Hepatocyte (in vitro differentiated cells): ENCODE results near the gene GLI3. TPM values are rescaled to one million over a fixed set of nuclear protein-coding genes. Genes with fewer than 3 reads are reported as not detected.

Experiments
- DNase-seq: peaks from one replicate; pipeline ENCODE4 v3.0.0-alpha.2; 2016; ENCODE audit warnings: low spot score
- H2AFZ ChIP-seq: fragments of 200-600 bp; sonication (generic); 2 replicates; pipeline ENCODE4 v1.6.0; 2016; ENCODE audit warnings: antibody characterized with exemption, mild to moderate bottlenecking
- H3K27ac ChIP-seq: fragments of 200-600 bp; sonication (generic); 2 replicates; pipeline ENCODE4 v1.5.1; 2016; ENCODE audit warnings: mild to moderate bottlenecking
- H3K27me3 ChIP-seq: fragments of 200-600 bp; sonication (generic); 2 replicates; pipeline ENCODE4 v1.6.1; 2016
- H3K36me3 ChIP-seq: fragments of 200-600 bp; sonication (generic); replicated peaks from 2 replicates; pipeline ENCODE4 v1.5.1; 2016; ENCODE audit warnings: low read depth; ENCODE audit not compliant: insufficient read depth
- H3K4me1 ChIP-seq: fragments of 200-600 bp; sonication (generic); 2 replicates; pipeline ENCODE4 v1.5.1; 2016; ENCODE audit warnings: mild to moderate bottlenecking, moderate library complexity; ENCODE audit not compliant: insufficient read depth
- H3K4me2 ChIP-seq: fragments of 200-600 bp; sonication (generic); 2 replicates; pipeline ENCODE4 v1.6.0; 2016
- H3K4me3 ChIP-seq: fragments of 200-600 bp; sonication (generic); 2 replicates; pipeline ENCODE4 v1.5.1; 2016; ENCODE audit warnings: mild to moderate bottlenecking
- H3K79me2 ChIP-seq: fragments of 200-600 bp; sonication (generic); 2 replicates; pipeline ENCODE4 v1.6.0; 2017; ENCODE audit warnings: mild to moderate bottlenecking
- H3K9me2 ChIP-seq: fragments of 200-600 bp; sonication (generic); replicated peaks from 2 replicates; pipeline ENCODE4 v1.6.0; 2017; ENCODE audit warnings: mild to moderate bottlenecking; ENCODE audit not compliant: insufficient read depth
- H3K9me3 ChIP-seq: fragments of 200-600 bp; sonication (generic); 2 replicates; pipeline ENCODE4 v1.5.1; 2016; ENCODE audit warnings: low read depth, mild to moderate bottlenecking
- H4K20me1 ChIP-seq: fragments of 200-600 bp; sonication (generic); 2 replicates; pipeline ENCODE4 v1.6.0; 2016; ENCODE audit warnings: mild to moderate bottlenecking; ENCODE audit not compliant: insufficient read depth, poor library complexity, severe bottlenecking
- EZH2 ChIP-seq: fragments of 200-600 bp; sonication (generic); IDR thresholded peaks from 2 replicates; pipeline ENCODE4 v1.6.1; 2016; ENCODE audit warnings: antibody characterized with exemption, mild to moderate bottlenecking, borderline replicate concordance
- EZH2phosphoT487 ChIP-seq: fragments of 200-600 bp; sonication (generic); IDR thresholded peaks from one replicate; pipeline ENCODE4 v1.6.1; 2018; ENCODE audit warnings: antibody characterized with exemption, mild to moderate bottlenecking, low read depth, moderate library complexity; ENCODE audit not compliant: unreplicated experiment, severe bottlenecking
- WGBS: methylation state at CpG from one replicate; pipeline ENCODE4 v1.1.6; 2016; ENCODE audit warnings: low lambda C conversion rate; ENCODE audit errors: missing lambda C conversion rate; 5-methylcytosine and 5-hydroxymethylcytosine counted together
- polyA plus RNA-seq: library from polyadenylated mRNA; unstranded; fragments of >200 nt; fragmentation: Nextera tagmentation; extraction: Ambion mirVana; gene quantifications from 2 replicates; pipeline ENCODE4 v1.2.1, GENCODE V29; 2016
- total RNA-seq: library from RNA; depleted of rRNA; stranded (reverse); fragments of >200 nt; gene quantifications from 2 replicates; pipeline ENCODE4 v1.2.3, GENCODE V29; 2014
- TF ChIP-seq, protein P1 (sequence below): fragments of 200-600 bp; sonication (generic); IDR thresholded peaks from 2 replicates; pipeline ENCODE4 v1.5.1; 2016; ENCODE audit warnings: antibody characterized with exemption, mild to moderate bottlenecking; ENCODE audit not compliant: poor library complexity

GLI3 gene
- total and polyA plus RNA-seq, 2 experiments from 2014 or later, result 5.5 to 20.0 TPM

DNA sequence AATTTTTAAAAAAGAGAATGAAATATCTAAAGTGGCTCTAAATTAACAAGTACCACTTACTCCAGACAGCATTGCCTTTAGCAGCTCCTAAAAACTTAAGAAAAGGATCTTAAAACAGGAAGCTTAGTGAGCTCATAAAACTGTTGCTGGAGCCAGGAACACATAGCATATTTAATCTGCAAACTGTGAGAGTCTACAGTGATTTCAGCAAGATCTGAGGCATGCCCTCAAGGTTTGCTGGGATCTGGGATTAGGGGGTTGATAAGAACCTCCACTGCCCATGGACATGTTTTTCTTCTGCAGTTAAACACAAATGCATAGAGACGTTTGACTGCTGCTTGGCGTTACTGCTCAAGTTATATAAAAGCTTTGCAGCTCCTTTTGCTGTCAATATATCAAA is 3.8 kb downstream of the GLI3 start:
- Histone ChIP-seq H3K79me2 (peaks cover 52% of the 10 kb centered on the region), H3K9me3 (no peaks in the 10 kb centered on the region), H3K4me1 (peaks cover 22% of the 10 kb centered on the region), H3K9me2 (no peaks in the 10 kb centered on the region), H3K27me3 (peaks cover 25% of the 10 kb centered on the region), H3K4me2 (peak overlapping the region; percentile 80), H3K4me3 (no peak overlapping the region), H2AFZ (no peak overlapping the region), H3K36me3 (no peaks in the 10 kb centered on the region), H3K27ac (peak overlapping the region; percentile 10), H4K20me1 (peaks cover 9% of the 10 kb centered on the region)
- WGBS, result 20% methylated on average over 2 of the region's 2 CpGs
- DNase-seq, result peak; percentile 44
- no peak for TF ChIP-seq EZH2
- TF ChIP-seq EZH2phosphoT487, result no peak
- TF ChIP-seq, protein P1, sequence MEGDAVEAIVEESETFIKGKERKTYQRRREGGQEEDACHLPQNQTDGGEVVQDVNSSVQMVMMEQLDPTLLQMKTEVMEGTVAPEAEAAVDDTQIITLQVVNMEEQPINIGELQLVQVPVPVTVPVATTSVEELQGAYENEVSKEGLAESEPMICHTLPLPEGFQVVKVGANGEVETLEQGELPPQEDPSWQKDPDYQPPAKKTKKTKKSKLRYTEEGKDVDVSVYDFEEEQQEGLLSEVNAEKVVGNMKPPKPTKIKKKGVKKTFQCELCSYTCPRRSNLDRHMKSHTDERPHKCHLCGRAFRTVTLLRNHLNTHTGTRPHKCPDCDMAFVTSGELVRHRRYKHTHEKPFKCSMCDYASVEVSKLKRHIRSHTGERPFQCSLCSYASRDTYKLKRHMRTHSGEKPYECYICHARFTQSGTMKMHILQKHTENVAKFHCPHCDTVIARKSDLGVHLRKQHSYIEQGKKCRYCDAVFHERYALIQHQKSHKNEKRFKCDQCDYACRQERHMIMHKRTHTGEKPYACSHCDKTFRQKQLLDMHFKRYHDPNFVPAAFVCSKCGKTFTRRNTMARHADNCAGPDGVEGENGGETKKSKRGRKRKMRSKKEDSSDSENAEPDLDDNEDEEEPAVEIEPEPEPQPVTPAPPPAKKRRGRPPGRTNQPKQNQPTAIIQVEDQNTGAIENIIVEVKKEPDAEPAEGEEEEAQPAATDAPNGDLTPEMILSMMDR, result no peak

DNA sequence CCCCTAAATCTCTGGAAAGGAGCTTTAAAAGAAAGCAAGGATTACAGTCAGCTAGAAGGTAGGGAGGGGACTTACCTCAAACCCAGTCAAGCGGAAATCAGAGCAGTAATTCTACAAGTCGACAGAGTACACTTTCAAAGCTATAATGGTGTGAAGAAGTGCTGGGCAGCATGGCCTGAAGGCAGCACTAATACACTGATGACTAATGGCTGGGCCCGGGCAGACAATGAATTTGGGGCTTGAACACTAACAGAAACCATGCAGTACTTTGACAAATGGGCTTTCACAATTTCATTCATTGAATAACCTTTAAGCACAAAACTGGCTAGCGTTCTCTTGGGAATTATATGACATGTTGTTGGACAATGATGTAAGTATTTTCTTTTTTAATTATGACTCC is 4.7 kb downstream of the GLI3 start:
- peak; percentile 49 for DNase-seq
- no peak overlapping the region for H3K4me3 ChIP-seq
- peaks cover 9% of the 10 kb centered on the region for H4K20me1 ChIP-seq
- no peak overlapping the region for H2AFZ ChIP-seq
- H3K79me2 ChIP-seq, result peaks cover 56% of the 10 kb centered on the region
- H3K9me3 ChIP-seq, result no peaks in the 10 kb centered on the region
- H3K27ac ChIP-seq, result peak overlapping the region; percentile 36
- TF ChIP-seq, protein P1, result no peak
- TF ChIP-seq EZH2 (no peak), EZH2phosphoT487 (no peak)
- 22% methylated on average over 4 of the region's 4 CpGs for WGBS
- no peaks in the 10 kb centered on the region for H3K36me3 ChIP-seq
- H3K4me1 ChIP-seq, result peaks cover 29% of the 10 kb centered on the region
- H3K9me2 ChIP-seq, result no peaks in the 10 kb centered on the region
- H3K4me2 ChIP-seq, result peak overlapping the region; percentile 80
- peaks cover 28% of the 10 kb centered on the region for H3K27me3 ChIP-seq

DNA sequence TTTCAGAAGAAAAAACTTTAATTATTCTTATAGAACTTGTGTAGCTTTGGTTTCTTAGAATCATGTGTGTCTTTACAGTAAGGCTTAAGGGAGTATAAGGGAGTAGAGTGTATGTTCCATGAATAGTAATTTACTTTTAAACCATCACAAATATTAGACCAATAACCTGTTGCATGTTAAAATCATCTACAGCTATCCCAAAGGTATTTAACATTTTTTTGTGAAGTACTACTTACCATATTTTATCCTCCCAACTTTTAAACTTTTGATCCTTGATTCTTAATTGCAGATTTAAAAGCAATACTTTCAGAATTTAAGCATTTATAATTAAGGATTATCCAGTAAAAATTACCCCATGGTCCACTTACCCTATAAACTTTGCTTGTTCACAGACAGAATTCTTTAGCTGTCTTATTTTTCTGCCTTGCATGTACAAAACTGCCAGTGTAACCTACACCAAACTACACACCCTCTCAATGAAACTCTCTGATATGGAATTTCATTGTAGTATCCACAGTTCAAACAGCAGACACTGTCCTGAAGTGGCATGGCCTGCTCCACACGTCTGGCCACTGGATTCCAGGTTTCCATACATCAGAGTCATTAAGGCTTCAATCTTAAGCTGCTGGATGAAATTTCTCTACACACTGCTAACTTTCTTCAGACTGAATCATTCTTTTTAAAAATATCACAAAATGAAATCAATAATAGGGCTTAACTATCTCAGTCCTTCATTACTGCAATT is 5.8 kb downstream of the GLI3 start:
- peaks cover 56% of the 10 kb centered on the region for H3K79me2 ChIP-seq
- no peak overlapping the region for H2AFZ ChIP-seq
- H3K9me3 ChIP-seq, result no peaks in the 10 kb centered on the region
- peaks cover 37% of the 10 kb centered on the region for H3K4me1 ChIP-seq
- TF ChIP-seq, protein P1, result no peak
- TF ChIP-seq EZH2 (no peak), EZH2phosphoT487 (no peak)
- WGBS, result 54% methylated on average over 1 of the region's 1 CpG
- peaks cover 9% of the 10 kb centered on the region for H4K20me1 ChIP-seq
- no peak overlapping the region for H3K4me3 ChIP-seq
- no peaks in the 10 kb centered on the region for H3K36me3 ChIP-seq
- H3K9me2 ChIP-seq, result no peaks in the 10 kb centered on the region
- H3K27ac ChIP-seq, result no peak overlapping the region
- peaks cover 32% of the 10 kb centered on the region for H3K27me3 ChIP-seq
- DNase-seq, result no peak
- peak overlapping the region; percentile 80 for H3K4me2 ChIP-seq
